HG03025 (cell line): ENCODE results near the gene SYMPK.
"Not testable (repeated sequence)": the region's sequence is repeated elsewhere in the genome, so short reads cannot be mapped to it uniquely, and the experiment has no call there.

Source experiments
- ATAC-seq: cut with Tn5 transposase; IDR thresholded peaks from one replicate; pipeline ENCODE4 v1.9.1; 2021; ENCODE audit warnings: mild to moderate bottlenecking, moderate library complexity; ENCODE audit not compliant: unreplicated experiment, low FRiP score

The SYMPK gene

GRCh38 chr19:45814166-45814780, 48.7 kb downstream of the SYMPK start:
- ATAC-seq, result no peak

- no peak for ATAC-seq
Observed at GRCh38 chr19:45812297-45812696, 50.6 kb downstream of the SYMPK start.

GRCh38 chr19:45809643-45810159, 53.2 kb downstream of the SYMPK start:
- ATAC-seq, result no peak

- ATAC-seq, result no peak
Observed at GRCh38 chr19:45805719-45806118, 57.2 kb downstream of the SYMPK start.

- no peak for ATAC-seq
Observed at GRCh38 chr19:45804959-45805230, 58.1 kb downstream of the SYMPK start.

GRCh38 chr19:45804140-45804958, 58.6 kb downstream of the SYMPK start:
- ATAC-seq, result no peak

- no peak for ATAC-seq
Observed at GRCh38 chr19:45801603-45802175, 61.3 kb downstream of the SYMPK start.

GRCh38 chr19:45800070-45800553, 62.8 kb downstream of the SYMPK start:
- ATAC-seq, result no peak

GRCh38 chr19:45799541-45799940, 63.4 kb downstream of the SYMPK start:
- not testable (repeated sequence) for ATAC-seq

GRCh38 chr19:45798995-45799517, 63.9 kb downstream of the SYMPK start:
- ATAC-seq, result no peak

GRCh38 chr19:45794627-45795026, 68.3 kb downstream of the SYMPK start:
- no peak for ATAC-seq

- no peak for ATAC-seq
Observed at GRCh38 chr19:45793876-45794275, 69.1 kb downstream of the SYMPK start.

GRCh38 chr19:45793178-45793564, 69.8 kb downstream of the SYMPK start:
- no peak for ATAC-seq

- ATAC-seq, result peak; percentile 82
Observed at GRCh38 chr19:45792470-45793177, 70.3 kb downstream of the SYMPK start, which contains the start of gene DMWD. Gene DMWD (minus strand): TSS chr19:45792845. CDS start chr19:45792756, 89 bp downstream.

GRCh38 chr19:45791744-45792469, 71.0 kb downstream of the SYMPK start:
- peak; percentile 9 for ATAC-seq

- ATAC-seq, result no peak
Observed at GRCh38 chr19:45790942-45791341, 72.0 kb downstream of the SYMPK start.

- no peak for ATAC-seq
Observed at GRCh38 chr19:45789035-45789786, 73.7 kb downstream of the SYMPK start.

GRCh38 chr19:45786533-45786894, 76.4 kb downstream of the SYMPK start:
- no peak for ATAC-seq

GRCh38 chr19:45785781-45786532, 77.0 kb downstream of the SYMPK start:
- no peak for ATAC-seq
